RPMI8226 (cell line): ENCODE measurements around the gene ZNF428.
A peak's percentile ranks its signal among the peaks of the same experiment; 100 is the strongest.
"Not testable (repeated sequence)": the region's sequence is repeated elsewhere in the genome, so short reads cannot be mapped to it uniquely, and the experiment has no call there.

Experiments used
- DNase-seq: peaks from one replicate; pipeline ENCODE4 v3.0.0-alpha.2; 2015

The ZNF428 gene

GRCh38 chr19:43619262-43620060 lies at the start of gene ZNF428:
Gene ZNF428, minus strand, starts transcription at chr19:43619629. Its CDS starts 5,325 bp downstream, at chr19:43614304.
- peak; percentile 86 for DNase-seq

GRCh38 chr19:43668406-43669109 lies 49.1 kb upstream of the ZNF428 start:
- DNase-seq = peak; percentile 95

GRCh38 chr19:43667876-43668405 lies 48.5 kb upstream of the ZNF428 start:
- DNase-seq = no peak

GRCh38 chr19:43667126-43667875 lies 47.9 kb upstream of the ZNF428 start:
- DNase-seq = no peak

- DNase-seq = no peak
These were observed 44.6 kb upstream of the ZNF428 start for GRCh38 chr19:43664018-43664417.

- DNase-seq = no peak
These were observed 43.1 kb upstream of the ZNF428 start for GRCh38 chr19:43662487-43662886.

- DNase-seq = no peak
These were observed 41.5 kb upstream of the ZNF428 start for GRCh38 chr19:43660971-43661360.

GRCh38 chr19:43660301-43660970 lies 41.0 kb upstream of the ZNF428 start:
- no peak for DNase-seq

GRCh38 chr19:43658494-43658893 lies 39.1 kb upstream of the ZNF428 start:
- DNase-seq = no peak

GRCh38 chr19:43658001-43658400 lies 38.6 kb upstream of the ZNF428 start:
- no peak for DNase-seq

- DNase-seq = no peak
These were observed 37.0 kb upstream of the ZNF428 start for GRCh38 chr19:43656436-43656835.

- no peak for DNase-seq
These were observed 33.1 kb upstream of the ZNF428 start for GRCh38 chr19:43652546-43652874.

GRCh38 chr19:43651758-43652545 lies 32.5 kb upstream of the ZNF428 start:
- DNase-seq = peak; percentile 68

- not testable (repeated sequence) for DNase-seq
These were observed 30.8 kb upstream of the ZNF428 start for GRCh38 chr19:43650276-43650675.

- DNase-seq = no peak
These were observed 30.1 kb upstream of the ZNF428 start for GRCh38 chr19:43649514-43649913.

GRCh38 chr19:43648633-43649032 lies 29.2 kb upstream of the ZNF428 start:
- no peak for DNase-seq

- DNase-seq = no peak
These were observed 24.8 kb upstream of the ZNF428 start for GRCh38 chr19:43644181-43644580.

- no peak for DNase-seq
These were observed 23.9 kb upstream of the ZNF428 start for GRCh38 chr19:43643326-43643725.

GRCh38 chr19:43642531-43642930 lies 23.1 kb upstream of the ZNF428 start:
- no peak for DNase-seq

- DNase-seq = no peak
These were observed 21.9 kb upstream of the ZNF428 start for GRCh38 chr19:43641333-43641732.

GRCh38 chr19:43640424-43640757 lies 21.0 kb upstream of the ZNF428 start:
- no peak for DNase-seq
